Fibroblast of upper back skin (primary cell): Measurements from ENCODE around the gene OR9G4.

Experiments used
- DNase-seq: peaks from one replicate; pipeline ENCODE4 v3.0.0-alpha.2; 2013

Gene OR9G4

GRCh38 chr11:56748597-56748996, at the start of gene OR9G4:
OR9G4 (minus strand) TSS chr11:56748697; CDS start chr11:56743766, 4,931 bp downstream.
- DNase-seq, result no peak

GRCh38 chr11:56783448-56784041, 35.0 kb upstream of the OR9G4 start:
- peak; percentile 28 for DNase-seq

- no peak for DNase-seq
Measured at GRCh38 chr11:56782167-56782847, 33.8 kb upstream of the OR9G4 start.

GRCh38 chr11:56776809-56777208, 28.3 kb upstream of the OR9G4 start:
- DNase-seq, result no peak

- no peak for DNase-seq
Measured at GRCh38 chr11:56764976-56765375, 16.5 kb upstream of the OR9G4 start.

- no peak for DNase-seq
Measured at GRCh38 chr11:56751480-56751879, 3.0 kb upstream of the OR9G4 start.

- no peak for DNase-seq
Measured at GRCh38 chr11:56750190-56750589, 1.7 kb upstream of the OR9G4 start.

- DNase-seq, result no peak
Measured at GRCh38 chr11:56740886-56741285, 7.6 kb downstream of the OR9G4 start.

- DNase-seq, result no peak
Measured at GRCh38 chr11:56740107-56740506, 8.4 kb downstream of the OR9G4 start.

GRCh38 chr11:56720513-56720912, 28.0 kb downstream of the OR9G4 start:
- DNase-seq, result no peak

- no peak for DNase-seq
Measured at GRCh38 chr11:56716379-56716854, 32.1 kb downstream of the OR9G4 start.

GRCh38 chr11:56714206-56714605, 34.3 kb downstream of the OR9G4 start:
- DNase-seq, result no peak

- no peak for DNase-seq
Measured at GRCh38 chr11:56706486-56706885, 42.0 kb downstream of the OR9G4 start.

- no peak for DNase-seq
Measured at GRCh38 chr11:56705784-56706396, 42.6 kb downstream of the OR9G4 start.

GRCh38 chr11:56700914-56701485, 47.5 kb downstream of the OR9G4 start:
- no peak for DNase-seq

GRCh38 chr11:56700242-56700913, 48.1 kb downstream of the OR9G4 start:
- DNase-seq, result no peak

GRCh38 chr11:56698795-56699194, 49.7 kb downstream of the OR9G4 start, which contains the start of gene OR9G1:
OR9G1 (plus strand) TSS chr11:56699095; CDS start chr11:56700388, 1,293 bp downstream.
- no peak for DNase-seq

GRCh38 chr11:56693428-56693827, 55.1 kb downstream of the OR9G4 start:
- no peak for DNase-seq
